WERI-Rb-1 (cell line): Measurements from ENCODE around the gene TWIST2.

Source experiments
- DNase-seq: peaks from one replicate; pipeline ENCODE4 v3.0.0-alpha.2; 2020
- H3K27ac ChIP-seq: fragments of 250-450 bp; sonication (Bioruptor Pico); 2 replicates; pipeline ENCODE4 v1.5.1; 2020; ENCODE audit warnings: mild to moderate bottlenecking, moderate library complexity
- H3K27me3 ChIP-seq: fragments of 250-450 bp; sonication (Bioruptor Pico); 2 replicates; pipeline ENCODE4 v1.5.1; 2021; ENCODE audit warnings: mild to moderate bottlenecking, low read depth, moderate library complexity; ENCODE audit not compliant: insufficient read depth, severe bottlenecking
- H3K36me3 ChIP-seq: fragments of 250-450 bp; sonication (Bioruptor Pico); 2 replicates; pipeline ENCODE4 v1.5.1; 2020; ENCODE audit warnings: mild to moderate bottlenecking, moderate library complexity
- H3K4me3 ChIP-seq: 2 replicates; pipeline ENCODE4 v1.5.1; 2011; ENCODE audit warnings: low read depth, mild to moderate bottlenecking, control low read depth, low read length
- H3K9me3 ChIP-seq: fragments of 250-450 bp; sonication (Bioruptor Pico); 2 replicates; pipeline ENCODE4 v1.5.1; 2021; ENCODE audit warnings: mild to moderate bottlenecking, moderate library complexity; ENCODE audit not compliant: severe bottlenecking
- TF ChIP-seq, protein P1 (sequence below): IDR thresholded peaks from 2 replicates; pipeline ENCODE4 v1.5.1; 2011; ENCODE audit warnings: low read depth, mild to moderate bottlenecking, control low read depth, inconsistent platforms, low read length

TWIST2 gene

DNA sequence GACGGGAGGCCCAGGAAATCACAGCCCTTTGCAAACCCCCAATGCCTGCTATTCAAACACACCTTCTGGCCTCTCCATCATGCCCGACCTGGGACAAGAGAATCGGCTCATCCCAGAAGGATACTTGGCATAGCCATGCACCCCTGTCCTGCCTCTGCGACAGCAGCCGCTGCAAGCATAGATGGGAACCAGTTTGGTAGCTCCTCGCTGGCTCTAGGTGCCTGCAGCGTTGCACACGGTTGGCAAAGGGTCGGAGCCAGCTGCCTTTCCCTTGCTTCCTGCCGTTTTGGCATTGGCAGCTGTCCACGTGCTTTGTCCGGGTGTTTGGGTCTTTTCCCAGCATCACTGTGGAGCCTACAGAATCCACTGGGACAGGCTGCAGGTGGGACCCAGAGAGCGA, 76.9 kb downstream of the TWIST2 start:
- Histone ChIP-seq H3K4me3 (no peak overlapping the region), H3K36me3 (no peaks in the 10 kb centered on the region), H3K27me3 (peaks cover 94% of the 10 kb centered on the region), H3K27ac (no peak overlapping the region), H3K9me3 (no peaks in the 10 kb centered on the region)
- TF ChIP-seq, protein P1, sequence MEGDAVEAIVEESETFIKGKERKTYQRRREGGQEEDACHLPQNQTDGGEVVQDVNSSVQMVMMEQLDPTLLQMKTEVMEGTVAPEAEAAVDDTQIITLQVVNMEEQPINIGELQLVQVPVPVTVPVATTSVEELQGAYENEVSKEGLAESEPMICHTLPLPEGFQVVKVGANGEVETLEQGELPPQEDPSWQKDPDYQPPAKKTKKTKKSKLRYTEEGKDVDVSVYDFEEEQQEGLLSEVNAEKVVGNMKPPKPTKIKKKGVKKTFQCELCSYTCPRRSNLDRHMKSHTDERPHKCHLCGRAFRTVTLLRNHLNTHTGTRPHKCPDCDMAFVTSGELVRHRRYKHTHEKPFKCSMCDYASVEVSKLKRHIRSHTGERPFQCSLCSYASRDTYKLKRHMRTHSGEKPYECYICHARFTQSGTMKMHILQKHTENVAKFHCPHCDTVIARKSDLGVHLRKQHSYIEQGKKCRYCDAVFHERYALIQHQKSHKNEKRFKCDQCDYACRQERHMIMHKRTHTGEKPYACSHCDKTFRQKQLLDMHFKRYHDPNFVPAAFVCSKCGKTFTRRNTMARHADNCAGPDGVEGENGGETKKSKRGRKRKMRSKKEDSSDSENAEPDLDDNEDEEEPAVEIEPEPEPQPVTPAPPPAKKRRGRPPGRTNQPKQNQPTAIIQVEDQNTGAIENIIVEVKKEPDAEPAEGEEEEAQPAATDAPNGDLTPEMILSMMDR, result no peak
- no peak for DNase-seq

DNA sequence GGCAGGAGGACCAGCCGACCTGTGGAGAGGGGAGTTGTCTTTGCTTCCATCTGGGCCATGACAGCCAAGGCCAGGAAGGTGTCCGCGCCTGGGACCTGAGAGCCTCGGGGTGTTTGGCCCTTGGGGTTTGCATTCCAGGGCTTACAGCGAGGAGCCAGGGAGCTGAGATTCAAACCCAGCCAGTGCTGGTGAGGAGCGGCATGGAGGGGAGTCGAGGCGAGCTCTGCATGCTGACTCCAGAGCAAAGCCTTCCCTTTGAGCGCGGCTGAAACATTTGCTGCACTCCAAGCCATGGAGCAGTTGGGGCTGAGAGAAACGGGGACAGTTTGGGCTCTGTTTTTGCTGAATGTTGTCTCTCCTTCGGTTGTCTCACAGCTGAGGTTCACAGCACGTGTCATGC, 77.4 kb downstream of the TWIST2 start:
- H3K36me3 ChIP-seq, result no peaks in the 10 kb centered on the region
- TF ChIP-seq, protein P1, result no peak

DNA sequence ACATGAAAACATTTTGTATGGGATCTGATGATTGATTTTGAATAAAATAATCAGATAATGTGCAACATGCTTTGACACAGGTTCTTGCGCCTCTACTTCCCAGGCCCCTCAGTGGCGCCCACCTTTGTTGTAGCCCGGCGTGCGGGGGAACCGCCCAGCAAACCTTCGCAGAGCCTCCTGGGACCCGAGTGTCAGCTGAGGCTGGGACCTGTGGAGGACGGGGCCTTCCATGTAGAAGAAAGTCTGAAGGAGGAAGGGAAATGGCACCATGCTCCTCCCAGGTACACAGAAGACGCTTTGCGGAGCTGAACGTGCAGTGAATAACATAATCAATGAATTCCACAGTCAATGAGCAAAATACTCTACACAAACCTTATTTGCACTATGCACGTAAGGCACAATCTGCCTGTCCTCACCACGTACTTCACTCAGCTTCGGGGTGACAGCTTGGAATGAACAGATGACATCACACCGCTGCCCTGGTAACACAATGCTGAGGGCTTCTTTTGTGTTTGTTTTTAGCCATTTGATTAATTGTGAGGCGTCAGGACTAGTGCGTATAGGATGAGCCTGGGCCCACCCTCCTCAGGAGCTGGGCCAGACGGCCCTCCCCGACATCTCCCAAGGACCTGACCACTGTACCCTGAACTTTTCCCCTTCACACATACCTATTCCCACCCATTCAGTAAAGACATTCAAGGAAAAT, 78.1 kb downstream of the TWIST2 start:
- Histone ChIP-seq H3K4me3 (no peak overlapping the region), H3K27ac (no peak overlapping the region), H3K9me3 (no peaks in the 10 kb centered on the region), H3K27me3 (peaks cover 94% of the 10 kb centered on the region), H3K36me3 (no peaks in the 10 kb centered on the region)
- no peak for DNase-seq
- TF ChIP-seq, protein P1, result no peak

More for the DNA sequence above, 77.4 kb downstream of the TWIST2 start:
- H3K9me3 ChIP-seq, result no peaks in the 10 kb centered on the region
- peaks cover 95% of the 10 kb centered on the region for H3K27me3 ChIP-seq
- no peak for DNase-seq
- no peak overlapping the region for H3K27ac ChIP-seq
- H3K4me3 ChIP-seq, result no peak overlapping the region

- Histone ChIP-seq H3K4me3 (no peak overlapping the region), H3K36me3 (no peaks in the 10 kb centered on the region), H3K9me3 (no peaks in the 10 kb centered on the region), H3K27ac (no peak overlapping the region), H3K27me3 (peaks cover 89% of the 10 kb centered on the region)
- no peak for DNase-seq
- TF ChIP-seq, protein P1, result no peak
These were observed 79.1 kb downstream of the TWIST2 start for GRCh38 chr2:238926761-238927611.

- Histone ChIP-seq H3K27me3 (peaks cover 89% of the 10 kb centered on the region), H3K9me3 (no peaks in the 10 kb centered on the region), H3K27ac (no peak overlapping the region), H3K4me3 (no peak overlapping the region), H3K36me3 (no peaks in the 10 kb centered on the region)
- DNase-seq, result no peak
- TF ChIP-seq, protein P1, result no peak
These were observed 80.0 kb downstream of the TWIST2 start for GRCh38 chr2:238927746-238928519.
